Panc1 (cell line): ENCODE data around the gene ST3GAL5.

Experiments used
- CTCF ChIP-seq: fragments of 450-650 bp; IDR thresholded peaks from 2 replicates; pipeline ENCODE4 v1.5.1; 2017; ENCODE audit warnings: mild to moderate bottlenecking
- POLR2AphosphoS5 ChIP-seq: IDR thresholded peaks from 2 replicates; pipeline ENCODE4 v1.6.1; 2012; ENCODE audit warnings: mild to moderate bottlenecking, low read depth, low read length, moderate library complexity
- REST ChIP-seq, 2 experiments: IDR thresholded peaks; 2 replicates each; pipeline ENCODE4 v1.6.1; 2011 to 2012; ENCODE audit warnings: low read depth in 2 of 2, control low read depth in 1 of 2, low read length in 1 of 2, mild to moderate bottlenecking in 1 of 2, moderate library complexity in 1 of 2; ENCODE audit not compliant: insufficient read depth in 1 of 2
- SIN3A ChIP-seq: IDR thresholded peaks from 2 replicates; pipeline ENCODE4 v1.6.1; 2012; ENCODE audit warnings: low read depth, mild to moderate bottlenecking, low read length, moderate library complexity, borderline replicate concordance; ENCODE audit not compliant: insufficient read depth

- no peak for TF ChIP-seq CTCF
- TF ChIP-seq POLR2AphosphoS5: no peak
- TF ChIP-seq REST (IDR thresholded peaks at IDR 0.05; ENCODE audit: insufficient read depth in 1 of 2, low read depth in 2 of 2, low read length in 1 of 2): no peak
- no peak for TF ChIP-seq SIN3A
These were observed 13.3 kb downstream of the ST3GAL5 start for GRCh38 chr2:85875350-85876050.
